PFSK-1 (cell line): ENCODE results near the gene CASP2.

Experiments
- FOXP2 ChIP-seq: optimal IDR thresholded peaks from 2 replicates; pipeline ENCODE3; 2011; ENCODE audit warnings: borderline replicate concordance, control low read depth, inconsistent platforms; ENCODE audit not compliant: insufficient read depth; ENCODE audit errors: extremely low read length, extremely low read depth
- POLR2AphosphoS5 ChIP-seq: IDR thresholded peaks from 2 replicates; pipeline ENCODE4 v1.6.1; 2012; ENCODE audit warnings: low read depth, mild to moderate bottlenecking, control low read depth, low read length, moderate library complexity
- SIN3A ChIP-seq: IDR thresholded peaks from 2 replicates; pipeline ENCODE4 v1.6.1; 2012; ENCODE audit warnings: mild to moderate bottlenecking, low read length, moderate library complexity, borderline replicate concordance; ENCODE audit not compliant: insufficient read depth
- TAF1 ChIP-seq: IDR thresholded peaks from 2 replicates; pipeline ENCODE4 v1.6.1; 2012; ENCODE audit warnings: low read length, control low read depth, borderline replicate concordance; ENCODE audit not compliant: insufficient read depth
- TF ChIP-seq, protein P1 (sequence below), 2 experiments: IDR thresholded peaks; 2 replicates each; pipeline versions ENCODE4 v1.6.1 to v1.8.0; 2011 to 2012; ENCODE audit warnings: low read depth in 2 of 2, low read length in 2 of 2, control low read depth in 1 of 2, inconsistent platforms in 1 of 2, mild to moderate bottlenecking in 1 of 2, moderate library complexity in 1 of 2; ENCODE audit not compliant: insufficient read depth in 1 of 2

CASP2 gene

DNA sequence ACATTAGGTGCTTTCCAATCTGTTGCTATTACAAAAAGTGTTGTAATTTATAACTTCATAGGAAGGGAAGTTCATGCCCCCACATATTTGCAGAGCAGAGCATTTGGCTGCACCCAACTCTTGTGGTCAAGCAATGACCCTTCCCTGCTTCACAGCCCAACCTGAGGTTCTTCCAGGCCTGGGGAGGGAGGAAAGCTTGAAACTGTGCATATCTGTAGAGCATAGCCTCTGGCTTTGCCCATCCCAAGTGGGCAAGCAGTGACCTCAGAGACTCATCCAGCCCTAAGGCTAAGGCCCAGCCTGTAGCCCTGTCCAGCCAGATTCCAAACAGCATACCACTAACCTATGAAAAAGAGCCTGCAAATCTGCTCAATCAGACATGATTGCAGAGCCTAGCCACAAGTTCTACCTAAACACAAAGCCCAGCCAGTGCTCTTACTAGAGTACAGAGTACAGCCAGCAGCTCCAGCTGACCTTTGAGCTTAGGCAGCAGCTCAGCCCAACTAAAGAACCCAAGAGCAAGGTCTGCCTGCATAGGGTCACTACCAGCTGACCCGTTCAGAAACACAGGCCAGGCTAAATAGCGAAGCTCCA lies 39.3 kb upstream of the CASP2 start:
- TF ChIP-seq SIN3A, result no peak
- TF ChIP-seq TAF1, result no peak
- TF ChIP-seq, protein P1, sequence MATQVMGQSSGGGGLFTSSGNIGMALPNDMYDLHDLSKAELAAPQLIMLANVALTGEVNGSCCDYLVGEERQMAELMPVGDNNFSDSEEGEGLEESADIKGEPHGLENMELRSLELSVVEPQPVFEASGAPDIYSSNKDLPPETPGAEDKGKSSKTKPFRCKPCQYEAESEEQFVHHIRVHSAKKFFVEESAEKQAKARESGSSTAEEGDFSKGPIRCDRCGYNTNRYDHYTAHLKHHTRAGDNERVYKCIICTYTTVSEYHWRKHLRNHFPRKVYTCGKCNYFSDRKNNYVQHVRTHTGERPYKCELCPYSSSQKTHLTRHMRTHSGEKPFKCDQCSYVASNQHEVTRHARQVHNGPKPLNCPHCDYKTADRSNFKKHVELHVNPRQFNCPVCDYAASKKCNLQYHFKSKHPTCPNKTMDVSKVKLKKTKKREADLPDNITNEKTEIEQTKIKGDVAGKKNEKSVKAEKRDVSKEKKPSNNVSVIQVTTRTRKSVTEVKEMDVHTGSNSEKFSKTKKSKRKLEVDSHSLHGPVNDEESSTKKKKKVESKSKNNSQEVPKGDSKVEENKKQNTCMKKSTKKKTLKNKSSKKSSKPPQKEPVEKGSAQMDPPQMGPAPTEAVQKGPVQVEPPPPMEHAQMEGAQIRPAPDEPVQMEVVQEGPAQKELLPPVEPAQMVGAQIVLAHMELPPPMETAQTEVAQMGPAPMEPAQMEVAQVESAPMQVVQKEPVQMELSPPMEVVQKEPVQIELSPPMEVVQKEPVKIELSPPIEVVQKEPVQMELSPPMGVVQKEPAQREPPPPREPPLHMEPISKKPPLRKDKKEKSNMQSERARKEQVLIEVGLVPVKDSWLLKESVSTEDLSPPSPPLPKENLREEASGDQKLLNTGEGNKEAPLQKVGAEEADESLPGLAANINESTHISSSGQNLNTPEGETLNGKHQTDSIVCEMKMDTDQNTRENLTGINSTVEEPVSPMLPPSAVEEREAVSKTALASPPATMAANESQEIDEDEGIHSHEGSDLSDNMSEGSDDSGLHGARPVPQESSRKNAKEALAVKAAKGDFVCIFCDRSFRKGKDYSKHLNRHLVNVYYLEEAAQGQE (IDR thresholded peaks at IDR 0.05; ENCODE audit: insufficient read depth in 1 of 2, low read depth in 2 of 2, low read length in 2 of 2), result no peak
- no peak for TF ChIP-seq FOXP2
- no peak for TF ChIP-seq POLR2AphosphoS5

DNA sequence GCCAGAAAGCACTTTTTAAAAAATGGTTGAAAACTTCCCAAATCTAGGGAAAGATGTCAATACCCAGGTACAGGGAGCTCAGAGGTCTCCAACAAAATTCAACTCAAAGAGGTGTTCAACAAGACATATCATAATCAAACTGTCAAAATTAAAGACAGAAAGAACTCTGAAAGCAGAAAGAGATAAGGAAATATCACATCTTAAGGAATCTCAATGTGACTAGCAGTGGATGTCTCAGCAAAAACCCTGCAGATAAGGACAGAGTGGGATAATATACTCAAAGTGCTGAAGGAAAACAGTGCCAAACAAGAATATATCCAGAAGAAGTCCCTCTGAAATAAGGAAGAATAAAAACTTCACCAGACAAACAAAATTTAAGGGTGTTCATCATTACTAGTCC lies 38.0 kb upstream of the CASP2 start:
- no peak for TF ChIP-seq TAF1
- TF ChIP-seq, protein P1 (IDR thresholded peaks at IDR 0.05; ENCODE audit: insufficient read depth in 1 of 2, low read depth in 2 of 2, low read length in 2 of 2), result no peak
- TF ChIP-seq POLR2AphosphoS5, result no peak
- TF ChIP-seq SIN3A, result no peak
- no peak for TF ChIP-seq FOXP2

DNA sequence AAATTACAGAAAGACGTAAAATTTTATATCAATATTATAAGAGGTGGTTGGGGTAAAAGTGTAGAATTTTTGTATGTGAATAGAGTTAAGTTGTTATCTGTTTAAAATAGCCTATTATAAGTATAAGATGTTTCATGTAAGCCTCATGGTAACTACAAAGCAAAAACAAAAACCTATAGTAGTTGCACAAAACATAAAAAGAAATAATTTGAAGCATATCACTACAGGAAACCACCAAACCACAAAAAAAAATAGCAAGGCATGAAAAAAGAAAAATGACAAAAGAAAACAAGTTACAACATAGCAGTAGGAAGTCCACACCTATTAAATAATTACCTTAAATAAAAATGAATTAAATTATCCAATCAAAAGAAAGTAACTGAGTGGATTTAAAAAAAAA lies 37.3 kb upstream of the CASP2 start:
- TF ChIP-seq TAF1 (no peak), POLR2AphosphoS5 (no peak), FOXP2 (no peak), SIN3A (no peak)
- TF ChIP-seq, protein P1 (IDR thresholded peaks at IDR 0.05; ENCODE audit: insufficient read depth in 1 of 2, low read depth in 2 of 2, low read length in 2 of 2), result no peak

DNA sequence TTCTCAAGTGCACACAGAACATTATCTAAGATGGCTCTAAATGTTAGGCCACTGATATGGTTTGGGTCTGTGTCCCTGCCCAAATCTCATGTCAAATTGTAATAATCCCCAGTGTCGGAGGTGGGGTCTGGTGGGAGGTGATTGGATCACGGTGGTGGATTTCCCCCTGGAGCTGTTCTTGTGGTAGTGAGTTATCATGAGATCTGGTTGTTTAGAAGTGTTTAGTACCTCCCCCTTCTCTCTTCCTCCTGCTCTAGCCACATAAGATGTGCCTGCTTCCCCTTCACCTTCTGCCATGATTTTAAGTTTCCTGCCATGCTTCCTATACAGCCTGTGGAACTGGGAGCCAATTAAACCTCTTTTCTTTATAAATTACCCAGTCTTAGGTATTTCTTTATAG lies 36.1 kb upstream of the CASP2 start:
- no peak for TF ChIP-seq POLR2AphosphoS5
- TF ChIP-seq SIN3A, result no peak
- TF ChIP-seq FOXP2, result no peak
- TF ChIP-seq, protein P1 (IDR thresholded peaks at IDR 0.05; ENCODE audit: insufficient read depth in 1 of 2, low read depth in 2 of 2, low read length in 2 of 2), result no peak
- TF ChIP-seq TAF1, result no peak
